AG09309 (cell line): ENCODE data around the gene INTS6.

Experiments used
- DNase-seq: peaks from one replicate; pipeline ENCODE4 v3.0.0-alpha.2; 2010; ENCODE audit warnings: low read depth
- H3K4me3 ChIP-seq: 2 replicates; pipeline ENCODE4 v1.5.1; 2011; ENCODE audit warnings: mild to moderate bottlenecking, low read depth, low read length, moderate library complexity; ENCODE audit not compliant: control insufficient read depth
- TF ChIP-seq, protein P1 (sequence below): IDR thresholded peaks from 2 replicates; pipeline ENCODE4 v1.5.1; 2011; ENCODE audit warnings: mild to moderate bottlenecking, low read depth, low read length, inconsistent platforms; ENCODE audit not compliant: insufficient read depth, control insufficient read depth; ENCODE audit errors: missing control alignments

The INTS6 gene

DNA sequence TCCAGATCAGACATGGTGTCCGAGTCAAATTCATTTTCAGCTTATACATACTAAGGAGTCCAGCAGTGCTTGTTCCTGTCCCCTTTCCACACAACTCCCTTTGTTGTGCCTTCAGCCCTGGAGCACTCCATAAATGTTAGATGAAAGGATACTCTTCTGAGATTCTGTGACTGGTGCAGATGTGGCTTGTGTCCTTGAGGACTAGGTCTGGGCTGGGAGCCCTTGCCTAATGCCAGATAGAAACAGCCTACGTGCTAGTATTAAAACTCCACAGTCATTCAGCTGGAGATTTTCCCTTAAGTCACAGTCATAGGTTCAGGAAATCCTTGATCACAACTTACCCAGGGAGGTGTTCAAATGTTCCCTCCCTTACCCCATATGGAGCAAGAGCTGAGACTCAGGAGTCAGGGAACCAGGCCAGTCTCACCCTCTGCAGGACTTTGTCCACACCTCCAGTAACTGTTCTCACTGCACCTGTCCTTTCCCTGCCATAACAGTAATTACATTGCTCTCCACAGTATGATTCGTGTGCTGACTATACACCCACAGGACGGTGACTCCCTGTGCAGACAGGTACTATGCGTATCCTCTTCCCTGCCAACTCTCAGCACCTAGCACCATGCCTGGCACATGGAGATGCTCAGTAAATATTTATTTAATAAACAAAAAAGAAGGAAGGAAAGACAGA, 128.9 kb downstream of the INTS6 start:
- no peak for DNase-seq
- TF ChIP-seq, protein P1, sequence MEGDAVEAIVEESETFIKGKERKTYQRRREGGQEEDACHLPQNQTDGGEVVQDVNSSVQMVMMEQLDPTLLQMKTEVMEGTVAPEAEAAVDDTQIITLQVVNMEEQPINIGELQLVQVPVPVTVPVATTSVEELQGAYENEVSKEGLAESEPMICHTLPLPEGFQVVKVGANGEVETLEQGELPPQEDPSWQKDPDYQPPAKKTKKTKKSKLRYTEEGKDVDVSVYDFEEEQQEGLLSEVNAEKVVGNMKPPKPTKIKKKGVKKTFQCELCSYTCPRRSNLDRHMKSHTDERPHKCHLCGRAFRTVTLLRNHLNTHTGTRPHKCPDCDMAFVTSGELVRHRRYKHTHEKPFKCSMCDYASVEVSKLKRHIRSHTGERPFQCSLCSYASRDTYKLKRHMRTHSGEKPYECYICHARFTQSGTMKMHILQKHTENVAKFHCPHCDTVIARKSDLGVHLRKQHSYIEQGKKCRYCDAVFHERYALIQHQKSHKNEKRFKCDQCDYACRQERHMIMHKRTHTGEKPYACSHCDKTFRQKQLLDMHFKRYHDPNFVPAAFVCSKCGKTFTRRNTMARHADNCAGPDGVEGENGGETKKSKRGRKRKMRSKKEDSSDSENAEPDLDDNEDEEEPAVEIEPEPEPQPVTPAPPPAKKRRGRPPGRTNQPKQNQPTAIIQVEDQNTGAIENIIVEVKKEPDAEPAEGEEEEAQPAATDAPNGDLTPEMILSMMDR = no peak
- no peak overlapping the region for H3K4me3 ChIP-seq

DNA sequence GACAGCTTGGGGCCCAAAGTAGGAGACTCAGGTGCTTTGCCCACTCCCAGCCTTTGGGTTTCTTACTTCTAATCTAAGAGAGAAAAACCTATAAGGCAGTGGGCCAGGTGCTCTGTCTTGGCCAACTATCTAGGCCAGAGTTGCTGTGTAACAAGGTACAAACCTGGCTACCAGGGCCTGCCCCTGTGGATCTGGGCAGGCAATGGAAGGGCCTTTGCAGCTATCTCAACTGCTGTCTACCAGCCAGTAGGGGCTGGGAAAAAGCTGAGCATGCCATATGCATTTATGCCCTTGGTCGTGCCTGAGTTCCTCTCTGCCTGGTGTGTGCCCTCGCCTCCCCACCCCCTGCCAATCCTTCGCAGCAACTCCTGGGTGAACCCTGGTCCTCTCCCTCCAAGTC, 130.0 kb downstream of the INTS6 start:
- DNase-seq = no peak
- no peak overlapping the region for H3K4me3 ChIP-seq
- TF ChIP-seq, protein P1 = no peak

DNA sequence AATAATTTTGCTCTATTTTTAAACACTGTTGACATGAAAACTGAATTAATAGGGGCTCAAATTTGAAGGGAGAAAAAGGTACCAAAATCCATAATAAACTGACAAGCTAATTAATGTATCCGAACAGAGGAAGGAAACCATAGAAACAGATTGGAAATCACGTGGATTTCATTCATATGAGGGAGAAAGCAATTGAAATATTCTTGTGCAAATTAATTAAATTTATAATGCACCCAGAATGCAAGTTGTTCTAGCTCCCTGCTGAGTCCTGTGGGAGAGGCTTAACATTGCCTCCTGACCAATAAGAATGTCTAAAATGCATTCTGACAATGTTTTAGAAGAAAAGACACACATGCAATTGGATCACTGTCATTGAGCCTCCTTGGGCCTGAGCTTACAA, 131.0 kb downstream of the INTS6 start:
- H3K4me3 ChIP-seq = no peak overlapping the region
- no peak for DNase-seq
- TF ChIP-seq, protein P1 = no peak

DNA sequence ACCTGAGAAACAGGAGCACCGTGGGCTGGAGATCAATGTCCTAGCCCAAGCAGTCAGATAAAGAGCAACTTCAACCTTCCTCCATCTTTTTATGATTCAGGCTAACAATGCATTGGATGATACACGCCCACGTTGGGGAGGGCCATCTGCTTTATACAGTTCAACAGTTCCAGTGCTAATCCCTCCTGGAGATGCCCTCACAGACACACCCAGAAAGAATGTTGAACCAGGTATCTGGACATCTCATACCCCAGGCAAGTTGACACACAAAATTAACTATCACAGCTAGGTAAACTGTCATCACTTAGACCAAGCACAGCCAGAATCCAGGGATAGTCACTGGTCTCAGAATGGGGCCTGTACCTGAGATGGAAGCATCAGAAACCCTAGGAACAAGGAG, 134.0 kb downstream of the INTS6 start:
- TF ChIP-seq, protein P1 = no peak
- no peak overlapping the region for H3K4me3 ChIP-seq
- DNase-seq = no peak

DNA sequence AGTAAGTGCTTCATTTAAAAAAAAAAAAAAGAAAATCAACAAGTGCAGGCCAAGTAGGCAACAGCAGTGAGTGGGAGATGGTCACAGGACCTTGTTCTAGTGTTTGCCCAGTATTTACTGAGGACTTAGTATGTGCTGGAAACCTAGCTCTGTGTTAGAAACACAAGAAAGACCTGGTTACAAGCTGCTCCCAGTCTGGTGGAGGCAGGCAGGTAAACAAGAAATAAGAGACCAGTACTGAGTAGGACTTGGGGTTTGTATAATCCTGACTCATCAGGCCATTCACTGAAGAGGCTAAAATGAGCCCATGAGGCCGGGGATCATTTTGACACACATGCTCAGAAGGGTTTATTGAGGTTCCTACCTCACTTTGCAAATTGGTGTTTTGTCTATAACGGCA, 134.8 kb downstream of the INTS6 start:
- DNase-seq = no peak
- no peak overlapping the region for H3K4me3 ChIP-seq
- TF ChIP-seq, protein P1 = no peak

DNA sequence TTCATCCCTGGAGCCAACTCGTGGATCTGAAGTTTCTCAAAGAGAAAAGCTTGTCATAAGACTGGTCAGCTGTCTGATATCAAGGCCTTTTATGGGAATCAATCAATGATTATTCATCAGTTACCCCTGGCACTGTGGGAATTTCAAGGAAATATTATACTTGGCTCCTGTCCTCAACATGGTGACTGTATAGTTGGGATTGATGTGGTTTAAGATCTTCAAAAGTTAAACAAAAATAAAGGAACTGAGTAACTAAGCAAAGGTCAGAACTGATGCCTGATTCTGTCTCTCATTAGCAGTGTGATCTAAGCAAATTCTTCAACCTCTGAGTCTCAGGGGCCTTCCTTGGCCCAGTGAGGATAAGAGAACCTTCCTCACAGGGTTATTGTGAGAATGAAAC, 135.6 kb downstream of the INTS6 start:
- TF ChIP-seq, protein P1 = no peak
- H3K4me3 ChIP-seq = no peak overlapping the region
- DNase-seq = peak; percentile 32
